Thyroid gland (tissue), 4 donors: ENCODE results near the gene DNAH11. TPM values are rescaled to one million over a fixed set of nuclear protein-coding genes. Genes with fewer than 3 reads are reported as not detected.
"Not testable (repeated sequence)": the region's sequence is repeated elsewhere in the genome, so short reads cannot be mapped to it uniquely, and the experiment has no call there.

ENCODE experiments used
- DNase-seq, 2 donors: peaks; one replicate each; pipeline ENCODE4 v3.0.0-alpha.2; 2019
- H3K27ac ChIP-seq, 3 donors: fragments of 200-600 bp; sonication (generic); 1 replicate in 2 of 3; 2 replicates in 1 of 3; pipeline ENCODE4 v1.5.1; 2016 to 2019; ENCODE audit warnings: mild to moderate bottlenecking in 1 of 3, moderate library complexity in 1 of 3
- H3K27me3 ChIP-seq: fragments of 200-600 bp; sonication (generic); one replicate; pipeline ENCODE4 v1.5.1; 2019
- H3K36me3 ChIP-seq, 2 donors: fragments of 200-600 bp; sonication (generic); one replicate each; pipeline ENCODE4 v1.5.1; 2016 to 2019
- H3K4me1 ChIP-seq, 2 donors: fragments of 200-600 bp; sonication (generic); one replicate each; pipeline ENCODE4 v1.5.1; 2017 to 2019
- H3K4me3 ChIP-seq, 3 donors: fragments of 200-600 bp; sonication (generic); replicated peaks in 1 of 3; 1 replicate in 2 of 3; 2 replicates in 1 of 3; pipeline ENCODE4 v1.5.1; 2016; ENCODE audit warnings: mild to moderate bottlenecking in 1 of 3
- H3K9me3 ChIP-seq: fragments of 200-600 bp; sonication (generic); one replicate; pipeline ENCODE4 v1.5.1; 2017
- POLR2A ChIP-seq, 2 donors: fragments of 450-650 bp; IDR thresholded peaks; one replicate each; pipeline ENCODE4 v1.6.1; 2017; ENCODE audit warnings: antibody characterized with exemption in 2 of 2, mild to moderate bottlenecking in 2 of 2, moderate library complexity in 1 of 2
- WGBS, 2 donors: methylation state at CpG; one replicate each; pipeline ENCODE4 v1.1.5; 2017; 5-methylcytosine and 5-hydroxymethylcytosine counted together
- intact Hi-C: fragments of 100-400 bp; cut with DNase I; formaldehyde crosslinking; loops from one replicate; pipeline ENCODE4 v1.15.1; 2023
- total RNA-seq, 4 donors: library from RNA; depleted of rRNA; stranded (reverse); fragments of >200 nt; gene quantifications; one replicate each; pipeline ENCODE4 v1.2.3, GENCODE V29; 2016
- TF ChIP-seq, protein P1 (sequence below), 6 experiments: fragments of 200-600 bp in 3 of 6; fragments of 450-650 bp in 3 of 6; sonication (generic) in 3 of 6; IDR thresholded peaks; one replicate each; pipeline ENCODE4 v1.5.1; 2016 to 2019; ENCODE audit warnings: antibody characterized with exemption in 6 of 6, mild to moderate bottlenecking in 2 of 6, inconsistent platforms in 1 of 6, moderate library complexity in 1 of 6

Gene DNAH11
- total RNA-seq, 4 donors from 2014 or later, result 3.9 to 29.9 (median 10.9) TPM

DNA sequence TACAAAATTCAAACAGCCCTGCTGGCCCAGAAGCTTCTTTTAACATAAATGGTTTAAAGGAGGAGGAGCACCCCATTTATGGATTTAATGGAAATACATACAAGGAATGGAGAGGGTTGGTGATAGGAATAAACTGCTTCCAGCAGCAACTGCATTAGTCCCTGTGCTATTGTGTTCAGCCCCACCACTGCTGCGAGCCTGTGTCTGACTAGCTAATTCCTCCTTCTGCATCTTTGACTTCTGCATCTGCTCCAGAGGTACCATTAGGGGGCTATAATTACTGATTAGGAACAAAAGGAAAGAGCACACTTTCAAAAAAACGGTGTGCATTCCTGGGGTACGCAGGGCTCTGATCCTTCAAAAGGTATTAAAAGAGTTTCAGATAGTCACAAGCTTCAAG, 378.1 kb downstream of the DNAH11 start:
- Histone ChIP-seq H3K4me1 (peaks cover 6 to 24% of the 10 kb centered on the region in 2 donors), H3K9me3 (no peaks in the 10 kb centered on the region), H3K4me3 (no peak overlapping the region), H3K27me3 (no peaks in the 10 kb centered on the region), H3K36me3 (no peaks in the 10 kb centered on the region), H3K27ac (no peak overlapping the region)
- intact Hi-C loops, result no loop called here
- no peak for TF ChIP-seq POLR2A (IDR thresholded peaks at IDR 0.05)
- TF ChIP-seq, protein P1, sequence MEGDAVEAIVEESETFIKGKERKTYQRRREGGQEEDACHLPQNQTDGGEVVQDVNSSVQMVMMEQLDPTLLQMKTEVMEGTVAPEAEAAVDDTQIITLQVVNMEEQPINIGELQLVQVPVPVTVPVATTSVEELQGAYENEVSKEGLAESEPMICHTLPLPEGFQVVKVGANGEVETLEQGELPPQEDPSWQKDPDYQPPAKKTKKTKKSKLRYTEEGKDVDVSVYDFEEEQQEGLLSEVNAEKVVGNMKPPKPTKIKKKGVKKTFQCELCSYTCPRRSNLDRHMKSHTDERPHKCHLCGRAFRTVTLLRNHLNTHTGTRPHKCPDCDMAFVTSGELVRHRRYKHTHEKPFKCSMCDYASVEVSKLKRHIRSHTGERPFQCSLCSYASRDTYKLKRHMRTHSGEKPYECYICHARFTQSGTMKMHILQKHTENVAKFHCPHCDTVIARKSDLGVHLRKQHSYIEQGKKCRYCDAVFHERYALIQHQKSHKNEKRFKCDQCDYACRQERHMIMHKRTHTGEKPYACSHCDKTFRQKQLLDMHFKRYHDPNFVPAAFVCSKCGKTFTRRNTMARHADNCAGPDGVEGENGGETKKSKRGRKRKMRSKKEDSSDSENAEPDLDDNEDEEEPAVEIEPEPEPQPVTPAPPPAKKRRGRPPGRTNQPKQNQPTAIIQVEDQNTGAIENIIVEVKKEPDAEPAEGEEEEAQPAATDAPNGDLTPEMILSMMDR (IDR thresholded peaks at IDR 0.05), result no peak
- 60 to 61% methylated on average over 3 of the region's 3 CpGs for whole genome bisulfite sequencing, 2 donors
- DNase-seq, result no peak

DNA sequence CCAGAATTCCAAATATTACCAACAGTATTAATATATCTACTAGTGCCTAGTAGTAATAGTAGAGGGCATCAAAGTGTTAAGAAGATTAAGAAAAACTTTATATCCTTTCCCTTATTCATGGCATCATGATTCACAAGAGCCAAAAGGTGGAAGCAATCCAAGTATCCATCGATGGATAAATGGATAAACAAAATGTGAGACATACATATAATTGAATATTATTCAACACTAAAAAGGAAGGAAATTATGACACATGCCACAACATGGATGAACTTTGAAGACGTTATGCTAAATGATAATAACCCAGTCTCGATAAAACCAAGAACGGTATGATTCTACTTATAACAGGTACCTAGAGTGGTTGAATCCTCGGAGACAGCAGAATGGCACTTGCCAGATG, 379.8 kb downstream of the DNAH11 start:
- Histone ChIP-seq H3K4me1 (peaks cover 6 to 24% of the 10 kb centered on the region in 2 donors), H3K9me3 (no peaks in the 10 kb centered on the region), H3K4me3 (no peak overlapping the region), H3K27ac (no peak overlapping the region), H3K36me3 (no peaks in the 10 kb centered on the region), H3K27me3 (no peaks in the 10 kb centered on the region)
- no peak for DNase-seq
- intact Hi-C loops, result no loop called here
- TF ChIP-seq POLR2A (IDR thresholded peaks at IDR 0.05), result no peak
- TF ChIP-seq, protein P1 (IDR thresholded peaks at IDR 0.05), result no peak
- WGBS, 2 donors, result 89 to 92% methylated on average over 5 of the region's 5 CpGs

DNA sequence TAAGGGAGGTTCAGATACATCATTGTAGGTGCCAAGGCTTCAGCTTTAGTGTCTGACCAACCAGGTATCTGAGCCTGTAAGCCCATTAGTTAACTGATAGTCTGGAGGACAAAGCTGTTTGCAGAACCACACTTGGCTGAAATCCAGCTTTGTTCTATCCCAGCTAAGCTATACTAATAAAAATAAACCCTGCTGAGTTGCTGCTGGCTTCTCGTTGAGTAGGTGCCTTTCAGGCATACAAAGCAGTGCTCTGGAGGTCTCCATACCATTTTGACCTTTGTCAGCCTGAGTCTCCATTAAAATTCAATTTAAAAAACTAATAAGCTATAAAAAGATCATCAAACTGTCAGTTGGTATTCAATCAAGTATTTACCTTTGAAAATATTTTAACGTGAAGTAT, 380.8 kb downstream of the DNAH11 start:
- H3K36me3 ChIP-seq, result no peaks in the 10 kb centered on the region
- no peaks in the 10 kb centered on the region for H3K9me3 ChIP-seq
- no peak for TF ChIP-seq POLR2A (IDR thresholded peaks at IDR 0.05)
- TF ChIP-seq, protein P1 (IDR thresholded peaks at IDR 0.05), result no peak
- H3K27ac ChIP-seq, result peak overlapping the region in 1 of 3 donors; percentile 15
- DNase-seq, result peak; percentile 29 to 38
- WGBS, 2 donors, result 41 to 47% methylated on average over 2 of the region's 2 CpGs
- no peaks in the 10 kb centered on the region for H3K27me3 ChIP-seq
- intact Hi-C loops, result no loop called here
- peaks cover 6 to 24% of the 10 kb centered on the region in 2 donors for H3K4me1 ChIP-seq
- no peak overlapping the region for H3K4me3 ChIP-seq

DNA sequence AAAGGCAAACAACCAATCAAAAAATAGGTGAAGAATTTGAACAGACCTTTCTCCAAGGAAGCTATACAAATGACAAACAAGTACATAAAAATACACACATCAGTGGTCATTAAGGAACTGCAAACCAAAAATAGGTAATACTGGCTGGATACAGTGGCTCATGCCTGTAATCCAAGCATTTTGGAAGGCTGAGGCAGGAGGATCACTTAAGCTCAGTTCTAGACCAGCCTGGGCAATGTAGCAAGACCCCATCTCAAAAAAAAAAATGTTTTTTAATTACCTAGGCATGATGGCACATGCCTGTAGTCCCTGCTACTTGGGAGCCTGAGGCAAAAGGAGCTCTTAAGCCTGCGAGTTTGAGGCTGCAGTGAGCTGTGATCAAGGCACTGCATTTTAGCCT, 383.6 kb downstream of the DNAH11 start:
- Histone ChIP-seq H3K27ac (no peak overlapping the region), H3K4me1 (peaks cover 6 to 19% of the 10 kb centered on the region in 2 donors), H3K36me3 (no peaks in the 10 kb centered on the region), H3K9me3 (no peaks in the 10 kb centered on the region), H3K4me3 (no peak overlapping the region), H3K27me3 (no peaks in the 10 kb centered on the region)
- intact Hi-C loops, result no loop called here
- DNase-seq, result no peak
- 93 to 97% methylated on average over 1 of the region's 1 CpG for WGBS, 2 donors
- TF ChIP-seq POLR2A (IDR thresholded peaks at IDR 0.05), result no peak
- TF ChIP-seq, protein P1 (IDR thresholded peaks at IDR 0.05), result no peak

DNA sequence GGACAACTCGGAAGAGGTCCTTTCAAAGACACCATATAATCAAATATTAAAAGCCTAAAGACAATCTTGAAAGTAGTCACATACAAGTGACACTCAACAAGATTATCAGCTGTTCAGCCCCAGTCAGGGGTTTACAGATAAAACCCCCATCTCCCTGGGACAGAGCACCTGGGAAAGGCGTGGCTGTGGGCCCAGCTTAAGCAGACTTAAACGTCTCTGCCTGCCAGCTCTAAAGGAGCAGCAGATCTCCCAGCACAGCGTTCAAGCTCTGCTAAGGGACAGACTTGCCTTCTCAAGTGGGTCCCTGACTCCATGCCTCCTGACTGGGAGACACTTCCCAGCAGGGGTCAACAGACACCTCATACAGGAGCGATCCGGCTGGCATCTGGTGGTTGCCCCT, 384.9 kb downstream of the DNAH11 start:
- H3K27me3 ChIP-seq, result no peaks in the 10 kb centered on the region
- no peaks in the 10 kb centered on the region for H3K9me3 ChIP-seq
- DNase-seq, result no peak
- H3K4me1 ChIP-seq, result peaks cover 6 to 16% of the 10 kb centered on the region in 2 donors
- no peak overlapping the region for H3K4me3 ChIP-seq
- intact Hi-C loops, result no loop called here
- TF ChIP-seq, protein P1 (IDR thresholded peaks at IDR 0.05), result no peak
- no peak for TF ChIP-seq POLR2A (IDR thresholded peaks at IDR 0.05)
- 73 to 78% methylated on average over 6 of the region's 6 CpGs for WGBS, 2 donors
- no peak overlapping the region for H3K27ac ChIP-seq
- H3K36me3 ChIP-seq, result no peaks in the 10 kb centered on the region

DNA sequence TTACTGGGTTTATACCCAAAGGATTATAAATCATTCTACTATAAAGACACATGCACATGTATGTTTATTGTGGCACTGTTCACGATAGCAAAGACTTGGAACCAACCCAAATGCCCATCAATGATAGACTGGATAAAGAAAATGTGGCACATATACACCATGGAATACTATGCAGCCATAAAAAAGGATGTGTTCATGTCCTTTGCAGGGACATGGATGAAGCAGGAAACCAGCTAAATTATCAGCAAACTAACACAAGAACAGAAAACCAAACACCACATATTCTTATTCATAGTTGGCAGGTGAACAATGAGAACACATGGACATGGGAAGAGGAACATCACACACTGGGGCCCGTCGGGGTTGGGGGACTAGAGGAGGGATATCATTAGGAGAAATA, 390.5 kb downstream of the DNAH11 start:
- not testable (repeated sequence) for H3K4me1 ChIP-seq, H3K4me3 ChIP-seq, H3K36me3 ChIP-seq

More for the DNA sequence above, 390.5 kb downstream of the DNAH11 start:
- H3K27ac ChIP-seq, H3K9me3 ChIP-seq, intact Hi-C loops, DNase-seq, H3K27me3 ChIP-seq: not testable (repeated sequence)
- 94 to 96% methylated on average over 3 of the region's 3 CpGs for WGBS, 2 donors
